ENCODE results near the gene KIF17. TPM values are rescaled to one million over a fixed set of nuclear protein-coding genes. Genes with fewer than 3 reads are reported as not detected.

KIF17 gene
- polyA plus RNA-seq, 1 of the 3 experiments (the other 2 are of a cell fraction): 4.3 TPM

- H2AFZ ChIP-seq (ENCODE audit: low read depth): no peak overlapping the region
- no peaks in the 10 kb centered on the region for H3F3A ChIP-seq (replicated peaks; ENCODE audit: insufficient read depth)
- no peak overlapping the region for H3K27ac ChIP-seq (ENCODE audit: low read depth in 2 of 2, low read length in 1 of 2)
- no peak overlapping the region for H3K9ac ChIP-seq
- ChIA-PET POLR2A (no interaction called here), CTCF (interaction anchor here (0.9 kb wide), 1 partner anchor 12 kb away, joined by 3 read pairs; no protein-coding TSS in a partner anchor)
- H3K9me2 ChIP-seq: no peaks in the 10 kb centered on the region
- H3K9me3 ChIP-seq: no peaks in the 10 kb centered on the region
- TF ChIP-seq RAD21 (IDR thresholded peaks at IDR 0.05; ENCODE audit: low read length) (no peak), PBX3 (IDR thresholded peaks at IDR 0.05) (no peak), MAX (IDR thresholded peaks at IDR 0.05; ENCODE audit: low read depth) (no peak), RFX5 (IDR thresholded peaks at IDR 0.05; ENCODE audit: low read length) (no peak), REST (IDR thresholded peaks at IDR 0.05; ENCODE audit: low read depth, low read length) (no peak), USF2 (IDR thresholded peaks at IDR 0.05; ENCODE audit: borderline replicate concordance, low read depth, low read length) (no peak), TAF1 (IDR thresholded peaks at IDR 0.05; ENCODE audit: borderline replicate concordance, low read depth, low read length) (no peak), CTCF (IDR thresholded peaks at IDR 0.05) (no peak)
- H3K36me3 ChIP-seq (replicated peaks in 1 of 2; ENCODE audit: control insufficient read depth in 1 of 2, insufficient read depth in 2 of 2, low read length in 1 of 2): no peaks in the 10 kb centered on the region
- no peaks in the 10 kb centered on the region for H3K27me3 ChIP-seq (ENCODE audit: insufficient read depth)
- WGBS (ENCODE audit: low lambda C conversion rate): 90% methylated on average over 21 of the region's 21 CpGs
- no peak for DNase-seq
- no peak overlapping the region for H3K4me2 ChIP-seq
- no peaks in the 10 kb centered on the region for H3K79me2 ChIP-seq (ENCODE audit: insufficient read depth)
- H3K4me3 ChIP-seq (ENCODE audit: low read depth in 2 of 2, low read length in 1 of 2): no peak overlapping the region
- H3K4me1 ChIP-seq (ENCODE audit: control insufficient read depth in 1 of 2, insufficient read depth in 2 of 2, low read depth in 1 of 2, low read length in 1 of 2): no peaks in the 10 kb centered on the region; a peak in 1 of 4 replicates
- no peaks in the 10 kb centered on the region for H4K20me1 ChIP-seq (ENCODE audit: insufficient read depth)
Measured at GRCh38 chr1:20685099-20685662, 32.6 kb downstream of the KIF17 start.

Data from SK-N-SH (cell line).